Mucosa of stomach (tissue), 1 donor: ENCODE measurements around the gene NPIPA1.
"Not testable (repeated sequence)": the region's sequence is repeated elsewhere in the genome, so short reads cannot be mapped to it uniquely, and the experiment has no call there.

ENCODE experiments used
- H3K27me3 ChIP-seq: one replicate; pipeline ENCODE4 v1.7.0; 2013; ENCODE audit warnings: mild to moderate bottlenecking, low read length; ENCODE audit not compliant: control insufficient read depth, insufficient read depth
- H3K36me3 ChIP-seq: one replicate; pipeline ENCODE4 v1.7.0; 2013; ENCODE audit warnings: low read length; ENCODE audit not compliant: control insufficient read depth, insufficient read depth
- H3K4me1 ChIP-seq: one replicate; pipeline ENCODE4 v1.7.0; 2013; ENCODE audit warnings: mild to moderate bottlenecking, low read length; ENCODE audit not compliant: control insufficient read depth, insufficient read depth
- H3K4me3 ChIP-seq: one replicate; pipeline ENCODE4 v1.7.0; 2013; ENCODE audit warnings: low read length
- H3K9ac ChIP-seq: one replicate; pipeline ENCODE4 v1.7.0; 2013; ENCODE audit warnings: mild to moderate bottlenecking, low read length, moderate library complexity
- H3K9me3 ChIP-seq: one replicate; pipeline ENCODE4 v1.7.0; 2013; ENCODE audit warnings: mild to moderate bottlenecking, low read length, moderate library complexity; ENCODE audit not compliant: control insufficient read depth
- donor health status: Pancreatic carcinoma.

Gene NPIPA1

DNA sequence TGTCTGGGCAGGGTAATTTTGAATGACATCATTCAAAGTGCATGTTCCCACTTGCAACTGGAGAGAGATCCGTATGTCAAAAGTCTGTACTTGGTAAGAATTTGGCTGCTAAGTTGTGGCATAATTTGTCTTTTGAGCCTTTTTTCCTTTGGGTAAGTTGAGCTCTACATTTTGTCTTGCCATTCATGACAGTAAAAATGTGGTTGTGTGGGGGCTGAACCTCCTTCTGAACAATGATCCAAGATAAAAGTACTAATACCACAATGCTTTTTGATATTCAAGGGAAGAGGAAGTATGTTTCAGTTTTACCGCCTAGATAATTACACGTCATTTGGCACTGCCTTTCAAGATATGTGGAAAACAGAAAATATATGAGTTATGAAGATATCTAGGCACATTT, 5.4 kb downstream of the NPIPA1 start:
- H3K9ac ChIP-seq = not testable (repeated sequence)

DNA sequence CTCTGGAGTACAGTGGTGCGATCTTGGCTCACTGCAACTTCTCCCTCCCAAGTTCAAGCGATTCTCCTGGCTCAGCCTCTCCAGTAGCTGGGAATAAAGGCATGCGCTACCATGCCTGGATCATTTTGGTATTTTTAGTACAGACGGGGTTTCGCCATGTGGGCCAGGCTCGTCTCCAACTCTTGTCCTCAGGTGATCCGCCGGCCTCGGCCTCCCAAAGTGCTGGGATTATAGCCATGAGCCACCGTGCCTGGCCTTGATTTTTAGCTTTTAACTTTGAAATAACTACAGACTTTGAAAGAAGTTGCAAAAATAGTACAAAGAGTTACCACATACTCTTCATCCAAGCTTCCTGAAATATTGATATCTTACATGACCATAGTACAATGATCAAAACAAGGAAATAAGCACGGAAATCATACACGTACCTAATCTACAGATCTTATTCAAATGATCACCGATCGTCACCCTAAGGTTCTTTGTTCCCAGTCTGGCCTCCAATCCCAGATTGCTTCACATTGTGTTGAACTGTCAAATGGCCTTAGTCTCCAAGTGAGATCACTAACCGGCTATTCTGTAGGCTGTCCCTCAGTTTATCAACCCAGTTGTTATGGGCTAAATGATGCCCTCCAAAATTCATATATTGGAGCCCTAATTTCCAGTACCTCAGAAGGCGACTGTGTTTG, 18.4 kb downstream of the NPIPA1 start:
- Histone ChIP-seq H3K27me3 (no peaks in the 10 kb centered on the region), H3K4me3 (no peak overlapping the region), H3K9me3 (peaks cover 3% of the 10 kb centered on the region), H3K9ac (no peak overlapping the region), H3K4me1 (peaks cover 10% of the 10 kb centered on the region), H3K36me3 (no peaks in the 10 kb centered on the region)

More for the DNA sequence above, 5.4 kb downstream of the NPIPA1 start:
- H3K4me3 ChIP-seq, H3K36me3 ChIP-seq, H3K9me3 ChIP-seq, H3K4me1 ChIP-seq, H3K27me3 ChIP-seq: not testable (repeated sequence)

DNA sequence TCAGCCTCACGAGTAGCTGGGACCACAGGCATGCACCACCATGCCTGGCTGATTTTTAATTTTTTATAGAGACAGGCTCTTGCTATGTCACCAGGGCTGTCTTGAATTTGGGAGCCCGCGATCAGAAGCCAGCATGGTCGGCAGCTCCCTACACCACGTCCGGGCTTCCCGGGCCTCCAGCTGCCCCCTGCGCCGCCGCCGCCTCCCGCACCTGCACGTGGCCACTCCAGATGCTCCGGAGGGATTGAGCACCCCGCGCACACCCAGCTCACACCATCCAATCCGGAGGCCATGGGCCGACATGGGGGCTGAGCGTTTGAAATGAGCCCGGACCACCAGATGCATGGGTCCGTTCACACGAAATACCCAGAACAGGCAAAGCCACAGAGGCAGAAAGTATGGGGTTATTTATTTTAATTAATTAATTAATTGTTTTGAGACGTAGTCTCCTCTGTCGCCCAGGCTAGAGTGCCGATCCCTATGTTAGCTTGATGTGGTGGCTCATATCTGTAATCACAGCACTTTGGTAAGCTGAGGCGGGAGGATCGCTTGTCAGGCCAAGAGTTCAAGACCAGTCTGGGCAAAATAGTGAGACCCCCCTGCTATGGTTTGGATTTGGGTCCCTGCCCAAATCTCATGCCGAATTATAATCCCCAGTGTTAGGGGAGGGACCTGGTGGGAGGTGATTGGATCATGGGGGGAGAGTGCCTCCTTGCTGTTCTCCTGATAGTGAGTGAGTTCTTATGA, 20.5 kb downstream of the NPIPA1 start:
- Histone ChIP-seq H3K9ac (no peak overlapping the region), H3K36me3 (no peaks in the 10 kb centered on the region), H3K4me3 (no peak overlapping the region), H3K4me1 (peaks cover 24% of the 10 kb centered on the region), H3K9me3 (peaks cover 3% of the 10 kb centered on the region), H3K27me3 (no peaks in the 10 kb centered on the region)

DNA sequence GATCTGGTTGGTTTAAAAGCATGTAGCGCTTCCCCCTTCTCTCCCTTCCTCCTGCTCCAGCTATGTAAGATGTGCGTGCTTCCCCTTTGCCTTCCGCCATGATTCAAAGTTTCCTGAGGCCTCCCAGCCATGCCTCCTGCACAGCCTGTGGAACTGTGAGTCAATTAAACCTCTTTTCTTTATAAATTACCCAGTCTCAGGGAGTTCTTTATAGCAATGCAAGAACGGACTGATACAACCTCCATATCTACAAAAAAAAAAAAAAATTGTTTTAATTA, 21.0 kb downstream of the NPIPA1 start:
- Histone ChIP-seq H3K9ac (no peak overlapping the region), H3K27me3 (no peaks in the 10 kb centered on the region), H3K4me3 (no peak overlapping the region), H3K4me1 (peaks cover 24% of the 10 kb centered on the region), H3K9me3 (peaks cover 3% of the 10 kb centered on the region), H3K36me3 (no peaks in the 10 kb centered on the region)

DNA sequence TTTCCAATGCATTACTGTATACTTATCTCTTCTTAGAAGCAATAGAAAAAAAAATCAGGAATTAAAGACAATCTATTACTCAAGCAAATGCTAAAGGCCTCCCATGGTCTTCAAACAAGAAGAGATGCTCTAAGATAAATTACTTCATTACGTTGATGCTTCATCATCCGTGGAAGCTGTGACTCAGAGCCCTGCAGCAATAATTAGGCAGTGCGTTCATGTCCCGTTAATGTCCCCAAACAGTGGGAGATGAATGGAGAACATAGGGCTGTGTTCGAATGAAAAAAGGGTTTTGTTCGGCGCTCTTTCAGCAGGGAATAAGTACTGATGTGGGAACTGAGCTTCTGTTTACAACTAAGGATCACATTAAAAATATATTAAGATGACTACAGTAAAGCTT, 21.7 kb downstream of the NPIPA1 start:
- Histone ChIP-seq H3K9me3 (peaks cover 3% of the 10 kb centered on the region), H3K9ac (no peak overlapping the region), H3K36me3 (no peaks in the 10 kb centered on the region), H3K4me3 (no peak overlapping the region), H3K27me3 (no peaks in the 10 kb centered on the region), H3K4me1 (peaks cover 24% of the 10 kb centered on the region)

DNA sequence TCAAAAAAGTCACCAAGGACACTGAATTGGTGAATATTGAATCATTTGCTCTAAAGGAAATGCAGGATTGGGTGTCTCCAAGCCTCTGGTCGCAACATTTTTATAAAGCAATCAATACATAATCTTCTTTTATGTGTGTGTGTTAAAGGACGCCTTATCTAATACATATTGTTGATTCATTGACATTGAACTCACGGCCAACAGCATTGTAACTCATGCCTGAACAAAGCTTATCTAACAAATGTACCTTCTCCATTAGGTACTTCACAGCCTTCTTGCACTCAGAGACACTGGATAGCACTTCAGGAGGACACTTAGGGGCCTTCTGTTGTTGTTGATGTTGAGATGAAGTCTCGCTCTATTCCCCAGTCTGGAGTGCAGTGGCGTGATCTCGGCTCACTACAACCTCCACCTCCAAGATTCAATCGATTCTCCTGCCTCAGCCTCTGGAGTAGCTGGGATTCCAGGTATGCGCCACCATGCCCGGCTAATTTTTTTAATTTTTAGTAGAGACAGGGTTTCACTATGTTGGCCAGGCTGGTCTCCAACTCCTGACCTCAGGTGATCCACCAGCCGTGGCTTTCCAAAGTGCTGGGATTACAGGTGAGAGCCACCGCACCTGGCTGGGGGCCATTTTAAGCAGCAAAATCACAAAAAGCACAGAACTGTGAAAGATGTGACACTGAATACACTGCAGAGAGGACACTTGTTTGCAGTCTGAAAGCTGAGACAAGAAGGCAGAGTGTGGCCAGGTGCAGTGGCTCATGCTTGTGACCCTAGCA, 24.4 kb downstream of the NPIPA1 start:
- no peaks in the 10 kb centered on the region for H3K27me3 ChIP-seq
- no peak overlapping the region for H3K9ac ChIP-seq
- H3K4me1 ChIP-seq = peaks cover 24% of the 10 kb centered on the region
- no peaks in the 10 kb centered on the region for H3K36me3 ChIP-seq
- H3K9me3 ChIP-seq = peaks cover 3% of the 10 kb centered on the region
- no peak overlapping the region for H3K4me3 ChIP-seq

DNA sequence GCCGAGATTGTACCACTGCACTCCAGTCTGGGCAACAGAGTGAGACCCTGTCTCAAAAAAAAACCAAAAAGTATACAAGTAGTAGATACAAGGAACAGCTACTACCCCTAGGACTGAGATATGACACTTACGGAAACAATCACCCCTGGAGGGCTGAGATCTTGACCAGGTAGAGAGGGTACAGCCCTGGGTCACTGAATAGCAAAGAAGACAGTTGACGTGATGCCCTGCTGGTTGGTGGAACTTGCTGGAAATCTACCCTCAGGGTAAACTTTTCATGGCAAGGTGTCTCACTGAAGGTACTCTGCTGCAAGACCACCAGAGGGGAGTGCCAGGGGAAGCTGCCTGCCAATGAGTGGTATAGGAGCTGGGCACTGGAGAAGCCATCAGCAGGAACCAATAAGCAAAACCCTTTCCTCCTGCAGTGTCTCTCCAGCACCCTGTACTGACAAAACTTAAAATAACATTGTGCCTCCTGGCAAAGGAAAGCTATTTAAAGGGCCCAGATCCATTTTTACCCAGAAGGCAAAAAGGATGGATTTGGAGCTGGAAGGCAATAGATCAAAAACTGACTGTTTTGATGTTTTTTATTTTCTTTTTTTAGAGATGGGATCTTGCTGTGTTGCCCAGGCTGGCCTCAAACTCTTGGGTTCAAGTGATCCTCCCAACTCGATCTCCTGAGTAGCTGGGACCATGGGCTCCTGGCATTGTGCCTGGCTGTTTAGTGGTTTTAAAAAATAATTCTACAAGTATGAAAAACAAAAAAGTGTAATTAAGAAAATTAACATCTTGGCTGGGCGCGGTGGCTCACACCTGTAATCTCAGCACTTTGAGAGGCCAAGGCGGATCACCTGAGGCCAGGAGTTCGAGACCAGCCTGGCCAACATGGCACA, 26.3 kb downstream of the NPIPA1 start:
- H3K4me3 ChIP-seq = no peak overlapping the region
- no peaks in the 10 kb centered on the region for H3K9me3 ChIP-seq
- no peaks in the 10 kb centered on the region for H3K36me3 ChIP-seq
- no peaks in the 10 kb centered on the region for H3K27me3 ChIP-seq
- no peak overlapping the region for H3K9ac ChIP-seq
- H3K4me1 ChIP-seq = peaks cover 14% of the 10 kb centered on the region

DNA sequence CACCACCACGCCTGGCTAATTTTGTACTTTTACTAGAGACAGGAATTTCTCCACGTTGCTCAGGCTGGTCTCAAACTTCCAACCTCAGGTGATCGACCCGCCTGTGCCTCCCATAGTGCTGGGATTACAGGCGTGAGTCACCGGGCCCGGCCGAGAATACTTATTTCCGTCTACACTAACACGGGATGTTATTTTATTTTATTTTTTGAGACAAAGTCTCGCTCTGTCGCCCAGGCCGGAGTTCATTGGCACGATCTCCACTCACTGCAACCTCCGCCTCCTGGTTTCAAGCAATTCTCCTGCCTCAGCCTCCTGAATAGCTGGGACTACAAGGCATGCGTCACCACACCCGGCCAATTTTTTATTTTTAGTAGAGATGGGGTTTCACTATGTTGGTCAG, 28.1 kb downstream of the NPIPA1 start:
- Histone ChIP-seq H3K4me1 (peaks cover 14% of the 10 kb centered on the region), H3K9me3 (no peaks in the 10 kb centered on the region), H3K36me3 (no peaks in the 10 kb centered on the region), H3K27me3 (no peaks in the 10 kb centered on the region), H3K9ac (no peak overlapping the region), H3K4me3 (no peak overlapping the region)

DNA sequence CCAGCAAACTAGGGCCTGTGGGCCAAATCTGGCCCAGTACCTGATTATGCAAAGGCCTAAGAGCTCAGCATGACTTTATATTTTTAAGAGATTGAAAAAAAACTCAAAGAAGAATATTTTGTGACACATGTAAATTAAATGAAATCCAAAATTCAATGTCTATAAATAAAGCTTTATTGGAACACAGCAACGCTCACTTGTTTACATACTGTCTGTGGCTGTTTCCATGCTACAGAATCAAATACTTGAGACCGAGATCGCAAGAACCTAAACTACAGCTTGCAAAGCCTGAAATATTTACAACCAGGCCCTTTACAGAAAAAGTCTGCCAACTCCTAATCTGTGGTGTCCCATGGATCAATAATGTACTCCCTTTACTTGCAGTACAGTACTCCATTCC, 32.6 kb downstream of the NPIPA1 start:
- H3K4me3 ChIP-seq, H3K4me1 ChIP-seq, H3K9me3 ChIP-seq, H3K36me3 ChIP-seq, H3K27me3 ChIP-seq, H3K9ac ChIP-seq: not testable (repeated sequence)

DNA sequence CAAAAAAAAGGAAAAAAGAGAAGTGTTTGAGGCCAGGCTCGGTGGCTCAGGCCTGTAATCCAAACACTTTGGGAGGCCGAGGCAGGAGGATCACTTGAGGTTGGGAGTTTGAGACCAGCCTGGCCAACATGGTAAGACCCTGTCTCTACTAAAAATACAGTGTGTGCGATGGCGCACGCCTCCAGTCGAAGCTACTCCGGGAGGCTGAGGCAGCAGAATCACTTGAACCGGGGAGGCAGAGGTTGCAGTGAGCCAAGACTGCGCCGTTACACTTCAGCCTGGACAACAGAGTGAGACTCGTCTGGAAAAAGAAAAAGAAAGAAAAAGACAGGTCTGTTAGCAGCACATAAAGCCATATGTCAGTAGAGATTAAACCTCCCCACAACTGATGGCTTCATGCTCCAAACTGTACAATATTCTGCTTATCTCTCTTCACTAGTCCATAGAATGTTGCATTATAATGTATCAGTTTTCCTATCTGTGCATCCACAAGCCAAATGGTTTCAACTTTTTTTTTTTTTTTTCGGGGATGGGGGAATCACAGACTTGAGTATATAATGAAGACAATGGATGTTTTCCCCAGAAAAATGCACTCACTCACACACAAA, 34.5 kb downstream of the NPIPA1 start:
- not testable (repeated sequence) for H3K4me1 ChIP-seq, H3K27me3 ChIP-seq, H3K36me3 ChIP-seq, H3K9ac ChIP-seq, H3K4me3 ChIP-seq, H3K9me3 ChIP-seq

DNA sequence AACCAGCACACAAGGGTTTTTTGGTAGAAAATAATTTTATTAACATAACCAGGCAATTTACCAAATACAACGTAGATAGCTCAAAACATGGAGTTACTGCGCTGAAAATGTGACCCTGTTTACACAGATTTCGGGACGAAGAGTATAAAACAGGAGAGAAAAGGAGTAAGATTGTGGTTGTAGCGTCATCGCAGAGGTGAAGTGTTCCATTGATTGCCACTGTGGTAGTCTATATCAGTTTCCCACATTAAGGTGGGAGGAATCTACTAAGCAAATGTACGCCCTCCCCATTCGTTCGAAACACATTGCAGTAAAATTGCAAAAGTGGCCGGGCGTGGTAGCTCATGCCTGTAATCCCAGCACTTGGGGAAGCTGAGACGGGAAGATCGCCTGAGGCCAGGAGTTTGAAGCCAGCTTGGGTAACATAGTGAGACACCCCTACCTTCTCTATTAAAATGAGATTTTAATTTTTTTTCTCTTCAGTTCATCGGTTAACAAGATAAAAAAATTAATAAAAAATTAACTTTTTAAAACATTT, 36.6 kb downstream of the NPIPA1 start:
- Histone ChIP-seq H3K4me1 (peaks cover 11% of the 10 kb centered on the region), H3K9ac (peak overlapping the region; percentile 96), H3K4me3 (peak overlapping the region; percentile 48)
- H3K36me3 ChIP-seq, H3K9me3 ChIP-seq, H3K27me3 ChIP-seq: not testable (repeated sequence)
